HEK293T (cell line): Measurements from ENCODE around the gene SORCS3.
A peak's percentile ranks its signal among the peaks of the same experiment; 100 is the strongest.

ENCODE experiments used
- CTCF ChIA-PET: fragments of 350-600 bp; formaldehyde crosslinking; extraction: SDS; loops from one replicate; lab custom pipeline; 2021; ENCODE audit warnings: antibody characterized with exemption, inconsistent platforms; lab: Yijun Ruan, JAX
- POLR2A ChIA-PET: fragments of 350-600 bp; formaldehyde crosslinking; extraction: SDS; loops from one replicate; lab custom pipeline; 2020; ENCODE audit warnings: antibody characterized with exemption, inconsistent platforms; lab: Yijun Ruan, JAX
- DNase-seq: peaks from one replicate; pipeline ENCODE4 v3.0.0; 2012; ENCODE audit warnings: mixed read lengths; ENCODE audit errors: extremely low spot score
- ARNT ChIP-seq: fragments of 450-650 bp; IDR thresholded peaks from 2 replicates; pipeline ENCODE4 v1.6.1; 2017; ENCODE audit warnings: mild to moderate bottlenecking
- BHLHE40 ChIP-seq: fragments of 450-650 bp; IDR thresholded peaks from 2 replicates; pipeline ENCODE4 v1.6.1; 2016; ENCODE audit warnings: mild to moderate bottlenecking, moderate library complexity, borderline replicate concordance
- CTBP1 ChIP-seq: fragments of 450-650 bp; IDR thresholded peaks from 2 replicates; pipeline ENCODE4 v1.6.1; 2016; ENCODE audit warnings: borderline replicate concordance
- ELF4 ChIP-seq: fragments of 450-650 bp; IDR thresholded peaks from 2 replicates; pipeline ENCODE4 v1.6.1; 2017; ENCODE audit warnings: antibody characterized with exemption
- FOXA1 ChIP-seq: fragments of 450-650 bp; IDR thresholded peaks from 2 replicates; pipeline ENCODE4 v1.6.1; 2016; ENCODE audit warnings: mild to moderate bottlenecking
- FOXK2 ChIP-seq: fragments of 450-650 bp; IDR thresholded peaks from 2 replicates; pipeline ENCODE4 v1.6.1; 2016; ENCODE audit warnings: mild to moderate bottlenecking
- FOXM1 ChIP-seq: fragments of 450-650 bp; IDR thresholded peaks from 2 replicates; pipeline ENCODE4 v1.6.1; 2017; ENCODE audit warnings: mild to moderate bottlenecking, borderline replicate concordance
- HDGF ChIP-seq: fragments of 450-650 bp; IDR thresholded peaks from 2 replicates; pipeline ENCODE4 v1.6.1; 2017; ENCODE audit warnings: antibody characterized with exemption, borderline replicate concordance
- L3MBTL2 ChIP-seq: fragments of 450-650 bp; conservative IDR thresholded peaks from 2 replicates; pipeline ENCODE4 v1.6.1; 2016; ENCODE audit warnings: mild to moderate bottlenecking
- LEF1 ChIP-seq: fragments of 450-650 bp; IDR thresholded peaks from 2 replicates; pipeline ENCODE4 v1.6.1; 2017; ENCODE audit warnings: mild to moderate bottlenecking, borderline replicate concordance
- NFRKB ChIP-seq: fragments of 450-650 bp; IDR thresholded peaks from 2 replicates; pipeline ENCODE4 v1.6.1; 2016; ENCODE audit warnings: mild to moderate bottlenecking, moderate library complexity
- SP1 ChIP-seq: fragments of 450-650 bp; IDR thresholded peaks from 2 replicates; pipeline ENCODE4 v1.6.1; 2017
- SUZ12 ChIP-seq: fragments of 450-650 bp; IDR thresholded peaks from 2 replicates; pipeline ENCODE4 v1.6.1; 2016; ENCODE audit warnings: mild to moderate bottlenecking
- TARDBP ChIP-seq: fragments of 450-650 bp; IDR thresholded peaks from 2 replicates; pipeline ENCODE4 v1.6.1; 2016
- ZNF384 ChIP-seq: fragments of 450-650 bp; IDR thresholded peaks from 2 replicates; pipeline ENCODE4 v1.6.1; 2016
- TF ChIP-seq, protein P1 (sequence below): fragments of 450-650 bp; IDR thresholded peaks from 2 replicates; pipeline ENCODE4 v1.6.1; 2016

Gene SORCS3

DNA sequence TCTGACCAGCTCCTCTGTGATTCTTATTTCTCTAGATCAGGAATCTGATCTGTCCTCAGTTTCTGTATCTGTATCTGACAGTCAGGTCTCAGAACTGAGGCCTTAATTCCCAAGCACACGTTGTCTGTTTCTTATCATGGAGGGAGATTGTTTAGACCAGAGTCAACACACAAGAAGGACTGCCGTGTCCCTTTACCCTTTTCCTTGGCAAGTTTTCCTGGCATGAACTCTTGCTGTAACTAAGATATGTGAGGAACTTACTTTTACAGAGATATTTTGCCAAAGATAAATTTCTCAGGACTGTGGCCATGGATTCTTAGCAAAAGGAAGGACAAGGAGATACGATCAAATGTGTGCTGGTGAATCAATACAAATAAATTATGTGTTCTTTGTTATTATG lies 181.0 kb downstream of the SORCS3 start:
- CTCF ChIA-PET = no interaction called here
- TF ChIP-seq, protein P1, sequence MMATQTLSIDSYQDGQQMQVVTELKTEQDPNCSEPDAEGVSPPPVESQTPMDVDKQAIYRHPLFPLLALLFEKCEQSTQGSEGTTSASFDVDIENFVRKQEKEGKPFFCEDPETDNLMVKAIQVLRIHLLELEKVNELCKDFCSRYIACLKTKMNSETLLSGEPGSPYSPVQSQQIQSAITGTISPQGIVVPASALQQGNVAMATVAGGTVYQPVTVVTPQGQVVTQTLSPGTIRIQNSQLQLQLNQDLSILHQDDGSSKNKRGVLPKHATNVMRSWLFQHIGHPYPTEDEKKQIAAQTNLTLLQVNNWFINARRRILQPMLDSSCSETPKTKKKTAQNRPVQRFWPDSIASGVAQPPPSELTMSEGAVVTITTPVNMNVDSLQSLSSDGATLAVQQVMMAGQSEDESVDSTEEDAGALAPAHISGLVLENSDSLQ = no peak
- TF ChIP-seq TARDBP = no peak
- no peak for TF ChIP-seq FOXA1
- TF ChIP-seq L3MBTL2 = no peak
- no peak for TF ChIP-seq CTBP1
- DNase-seq = no peak
- POLR2A ChIA-PET = no interaction called here

DNA sequence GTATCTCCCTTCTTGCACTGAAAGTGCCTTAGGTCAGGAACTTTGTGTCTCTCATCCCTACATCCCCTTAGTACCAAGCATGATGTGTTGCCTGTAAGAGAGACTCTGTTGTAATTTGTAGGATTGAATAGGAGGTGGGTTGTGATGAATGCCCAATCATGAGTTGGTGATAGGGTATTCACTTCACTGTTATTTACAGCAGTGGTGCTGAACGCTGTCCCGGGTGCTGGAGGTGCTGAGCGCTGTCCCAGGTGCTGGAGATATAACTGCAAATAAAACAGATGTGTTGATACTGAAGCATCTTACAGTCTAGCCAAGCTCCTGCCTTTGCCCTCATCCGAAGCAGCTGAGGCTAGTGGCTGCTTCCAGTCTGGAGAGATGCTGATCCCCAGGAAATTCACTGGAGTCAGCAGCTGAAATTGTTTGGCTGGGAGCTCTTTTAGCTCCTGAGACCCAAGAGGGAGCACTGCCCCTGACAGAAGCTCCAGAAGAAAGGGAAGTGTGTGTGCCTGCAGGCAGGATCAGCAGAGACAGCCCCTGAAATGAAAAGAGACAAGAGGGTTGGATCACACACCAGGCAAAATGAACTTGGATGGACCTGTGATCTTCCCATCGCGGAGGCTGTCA lies 183.4 kb downstream of the SORCS3 start:
- POLR2A ChIA-PET = no interaction called here
- TF ChIP-seq LEF1 (no peak), ZNF384 (no peak), TARDBP (no peak), FOXA1 (no peak), L3MBTL2 (no peak), FOXK2 (no peak), HDGF (no peak), BHLHE40 (no peak), NFRKB (no peak), SP1 (no peak), ELF4 (no peak), FOXM1 (no peak), ARNT (no peak), SUZ12 (no peak), CTBP1 (no peak)
- TF ChIP-seq, protein P1 = no peak
- peak; percentile 29 for DNase-seq
- CTCF ChIA-PET = no interaction called here

DNA sequence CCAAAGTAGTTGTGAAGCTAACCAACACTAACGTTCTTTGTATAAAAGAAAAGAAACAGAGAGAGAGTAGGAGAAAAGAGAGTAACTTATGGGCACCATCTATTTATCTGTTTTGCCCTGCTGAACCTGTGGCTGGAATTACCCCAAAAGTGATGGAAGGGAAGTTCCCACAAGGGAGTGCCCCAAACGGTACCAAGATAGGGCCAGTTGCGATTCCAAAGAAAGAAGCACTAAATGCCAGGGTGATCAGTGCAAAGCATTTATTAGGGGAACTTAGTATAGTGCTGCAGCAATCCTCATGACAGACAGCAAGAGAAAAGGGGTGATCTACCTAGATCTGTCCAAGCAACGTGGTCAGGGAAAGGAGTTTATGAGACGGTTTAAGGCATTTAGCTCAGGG lies 190.2 kb downstream of the SORCS3 start:
- DNase-seq = no peak
- ChIA-PET CTCF (no interaction called here), POLR2A (no interaction called here)
- TF ChIP-seq TARDBP = no peak

DNA sequence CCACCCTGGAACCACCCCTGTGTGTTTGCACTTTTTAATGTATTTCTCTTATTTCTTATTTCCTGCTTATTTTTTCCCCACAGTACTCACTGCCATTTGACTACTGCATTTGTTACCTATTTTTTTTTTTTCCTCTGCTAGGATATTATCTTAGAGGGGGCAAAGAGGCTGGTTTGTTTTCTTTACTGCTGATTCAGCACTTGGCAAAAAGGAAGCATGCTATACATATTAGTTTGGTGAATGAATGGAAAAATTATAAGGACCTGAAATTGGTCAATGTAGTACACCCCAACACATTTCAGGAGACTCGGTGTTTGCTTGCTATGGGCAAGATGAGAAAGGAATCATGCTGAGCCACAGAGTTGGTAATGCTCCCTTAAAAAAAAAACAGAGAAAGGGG lies 193.5 kb downstream of the SORCS3 start:
- CTCF ChIA-PET = no interaction called here

DNA sequence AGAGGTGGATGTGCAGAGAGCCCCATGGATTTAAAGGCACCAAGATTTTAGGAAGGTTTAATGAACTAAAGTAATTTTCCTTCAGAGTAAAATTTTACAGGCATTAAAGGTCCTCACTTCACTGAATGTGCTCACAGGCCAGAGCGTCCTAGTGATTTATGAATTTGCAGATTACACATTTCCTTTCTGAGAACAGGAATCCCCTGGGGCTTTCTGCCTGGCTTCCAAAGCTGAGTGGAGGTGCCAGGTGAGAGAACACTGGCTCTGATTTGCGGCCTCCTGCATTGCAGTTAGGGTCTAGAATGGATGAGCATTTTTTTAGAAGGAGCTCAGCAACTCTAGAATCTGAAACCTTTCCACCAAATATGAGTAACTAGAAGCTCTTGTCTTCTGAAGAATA lies 194.3 kb downstream of the SORCS3 start:
- CTCF ChIA-PET = no interaction called here

More for the DNA sequence above, 193.5 kb downstream of the SORCS3 start:
- POLR2A ChIA-PET = no interaction called here
- TF ChIP-seq BHLHE40 (no peak), FOXA1 (no peak), HDGF (no peak), SP1 (no peak), ARNT (no peak), TARDBP (no peak), LEF1 (no peak), FOXM1 (no peak), SUZ12 (no peak), ELF4 (no peak), FOXK2 (no peak), CTBP1 (no peak)
- DNase-seq = no peak

DNA sequence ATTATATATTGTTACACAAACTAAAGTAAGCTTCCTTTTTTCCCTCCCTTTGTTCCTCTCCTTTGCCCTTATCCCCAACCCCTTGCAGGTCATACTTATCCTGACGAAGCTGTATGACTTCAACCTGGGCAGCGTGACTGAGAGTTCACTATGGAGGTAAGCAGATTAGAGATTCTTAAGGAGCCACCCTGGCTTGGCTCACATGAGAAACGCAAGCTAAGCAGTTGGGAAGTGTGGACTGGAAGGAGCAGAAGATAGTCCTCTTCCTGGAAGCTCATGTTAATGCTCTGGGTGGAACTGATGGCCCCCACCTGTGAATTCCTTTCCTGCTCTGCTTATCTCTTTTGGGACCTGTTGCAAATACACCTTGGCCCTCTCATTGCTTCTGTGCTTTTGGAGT lies 201.6 kb downstream of the SORCS3 start:
- POLR2A ChIA-PET = no interaction called here
- CTCF ChIA-PET = no interaction called here
- no peak for DNase-seq
- no peak for TF ChIP-seq L3MBTL2
- TF ChIP-seq HDGF = no peak
- TF ChIP-seq CTBP1 = no peak
- no peak for TF ChIP-seq TARDBP
- no peak for TF ChIP-seq FOXK2
- no peak for TF ChIP-seq FOXM1
- no peak for TF ChIP-seq ZNF384
- TF ChIP-seq SP1 = no peak
- no peak for TF ChIP-seq FOXA1

More for the DNA sequence above, 194.3 kb downstream of the SORCS3 start:
- POLR2A ChIA-PET = no interaction called here
- DNase-seq = no peak
- no peak for TF ChIP-seq ARNT
- TF ChIP-seq ZNF384 = no peak
- TF ChIP-seq, protein P1 = no peak
- no peak for TF ChIP-seq L3MBTL2
- no peak for TF ChIP-seq CTBP1
- no peak for TF ChIP-seq SP1
- no peak for TF ChIP-seq TARDBP
- no peak for TF ChIP-seq NFRKB
- TF ChIP-seq HDGF = no peak
- TF ChIP-seq SUZ12 = no peak
- TF ChIP-seq LEF1 = no peak
- TF ChIP-seq FOXA1 = no peak
- no peak for TF ChIP-seq FOXK2
- TF ChIP-seq BHLHE40 = no peak
- TF ChIP-seq FOXM1 = no peak
- no peak for TF ChIP-seq ELF4
